ENCODE measurements around the gene ABHD8. TPM values are rescaled to one million over a fixed set of nuclear protein-coding genes. Genes with fewer than 3 reads are reported as not detected.

Gene ABHD8
- total and polyA plus RNA-seq, 2 of the 13 experiments (the other 11 are each of a cell fraction or from before 2014, with no cell fraction given), result 6.3 to 7.2 TPM

GRCh38 chr19:17334414-17335409 is 31.5 kb upstream of the ABHD8 start, which contains the start of gene ANO8 (continued):
- TF ChIP-seq USF2 (IDR thresholded peaks at IDR 0.05; ENCODE audit: low read depth, low read length), result no peak
- TF ChIP-seq USF2 (CRISPR knock-in tag; IDR thresholded peaks at IDR 0.05; ENCODE audit: borderline replicate concordance), result no peak
- no peak for TF ChIP-seq ZNF749 (CRISPR knock-in tag; IDR thresholded peaks at IDR 0.05; ENCODE audit: borderline replicate concordance)
- TF ChIP-seq SRSF1 (optimal IDR thresholded peaks at IDR 0.05; ENCODE audit: low read depth, low read length), result peak; percentile 68
- 0 out of 2 replicates have a peak, but pooled peaks have one; percentile 20 for TF ChIP-seq ZNF740 (CRISPR knock-in tag; IDR thresholded peaks at IDR 0.05)
- TF ChIP-seq RORA (CRISPR knock-in tag; IDR thresholded peaks at IDR 0.05), result no peak
- TF ChIP-seq NCOA1 (CRISPR knock-in tag; IDR thresholded peaks at IDR 0.05), result no peak
- TF ChIP-seq ZBTB2 (CRISPR knock-in tag; IDR thresholded peaks at IDR 0.05; ENCODE audit: low read depth), result peak; percentile 60; the same call in 1 of the 2 replicates
- no peak for TF ChIP-seq STAG1 (CRISPR knock-in tag; IDR thresholded peaks at IDR 0.05)
- TF ChIP-seq THRA (CRISPR knock-in tag; IDR thresholded peaks at IDR 0.05; ENCODE audit: borderline replicate concordance), result peak; percentile 66
- peak; percentile 93 for TF ChIP-seq ZFX (CRISPR knock-in tag; IDR thresholded peaks at IDR 0.05; ENCODE audit: low read depth)
- TF ChIP-seq FOXA3 (CRISPR knock-in tag; IDR thresholded peaks at IDR 0.05), result peak; percentile 9; the same call in 1 of the 2 replicates
- TF ChIP-seq YY1 (IDR thresholded peaks at IDR 0.05; ENCODE audit: insufficient read depth, insufficient replicate concordance, low read depth, low read length), result peak; percentile 81
- peak; percentile 33; the same call in 1 of the 2 replicates for TF ChIP-seq ZNF800 (CRISPR knock-in tag; IDR thresholded peaks at IDR 0.05)
- no peak for TF ChIP-seq FOXP1 (IDR thresholded peaks at IDR 0.05)
- no peak for TF ChIP-seq FOXP1 (CRISPR knock-in tag; IDR thresholded peaks at IDR 0.05)
- TF ChIP-seq TERF1 (CRISPR knock-in tag; IDR thresholded peaks at IDR 0.05), result no peak
- TF ChIP-seq ZMYM2 (CRISPR knock-in tag; IDR thresholded peaks at IDR 0.05), result no peak
- TF ChIP-seq SNAPC5 (CRISPR knock-in tag; IDR thresholded peaks at IDR 0.05; ENCODE audit: borderline replicate concordance), result peak; percentile 80; the same call in 1 of the 2 replicates
- TF ChIP-seq ZNF207 (IDR thresholded peaks at IDR 0.05; ENCODE audit: borderline replicate concordance), result no peak
